HepG2 (cell line): ENCODE measurements around the gene C2. TPM values are rescaled to one million over a fixed set of nuclear protein-coding genes. Genes with fewer than 3 reads are reported as not detected.
A peak's percentile ranks its signal among the peaks of the same experiment; 100 is the strongest.

ENCODE experiments used
- ERF ChIP-seq: IDR thresholded peaks from 2 replicates; pipeline ENCODE4 v1.6.1; 2018; ENCODE audit warnings: missing biosample characterization, missing genetic modification reagents
- GLI4 ChIP-seq: sonication (generic); formaldehyde crosslinking; IDR thresholded peaks from 2 replicates; pipeline ENCODE4 v1.5.1; 2020; ENCODE audit warnings: missing genetic modification reagents, mild to moderate bottlenecking, moderate library complexity, borderline replicate concordance
- HHEX ChIP-seq: IDR thresholded peaks from 2 replicates; pipeline ENCODE4 v1.6.1; 2016; ENCODE audit warnings: control low read depth
- HNRNPH1 ChIP-seq: fragments of 200-400 bp; formaldehyde crosslinking; optimal IDR thresholded peaks from 2 replicates; pipeline ENCODE3; 2017; ENCODE audit warnings: mild to moderate bottlenecking, low read depth, low read length
- HNRNPK ChIP-seq: fragments of 200-400 bp; formaldehyde crosslinking; IDR thresholded peaks from 2 replicates; pipeline ENCODE4 v1.6.1; 2018; ENCODE audit warnings: low read length, low read depth, moderate library complexity, mild to moderate bottlenecking; ENCODE audit not compliant: poor library complexity, severe bottlenecking
- HOXA3 ChIP-seq: sonication (generic); formaldehyde crosslinking; IDR thresholded peaks from 2 replicates; pipeline ENCODE4 v1.5.0; 2020; ENCODE audit warnings: missing genetic modification reagents
- KDM3A ChIP-seq: IDR thresholded peaks from 2 replicates; pipeline ENCODE4 v1.6.1; 2018; ENCODE audit warnings: low read depth, missing compliant biosample characterization
- KLF12 ChIP-seq: sonication (generic); formaldehyde crosslinking; IDR thresholded peaks from 2 replicates; pipeline ENCODE4 v1.4.0; 2020; ENCODE audit warnings: missing genetic modification reagents, borderline replicate concordance
- MAFG ChIP-seq: sonication (generic); formaldehyde crosslinking; IDR thresholded peaks from 2 replicates; pipeline ENCODE4 v1.5.1; 2020; ENCODE audit warnings: mild to moderate bottlenecking, missing genetic modification reagents
- MAX ChIP-seq: IDR thresholded peaks from 2 replicates; pipeline ENCODE4 v1.6.1; 2012; ENCODE audit warnings: inconsistent platforms
- MLLT10 ChIP-seq: sonication (generic); formaldehyde crosslinking; IDR thresholded peaks from 2 replicates; pipeline ENCODE4 v1.4.0; 2020; ENCODE audit warnings: missing genetic modification reagents
- NCOA1 ChIP-seq: sonication (generic); formaldehyde crosslinking; IDR thresholded peaks from 2 replicates; pipeline ENCODE4 v1.9.0; 2021; ENCODE audit warnings: missing genetic modification reagents
- NR3C1 ChIP-seq: sonication (generic); formaldehyde crosslinking; IDR thresholded peaks from 2 replicates; pipeline ENCODE4 v1.4.0; 2020; ENCODE audit warnings: missing genetic modification reagents
- PAWR ChIP-seq: sonication (generic); formaldehyde crosslinking; IDR thresholded peaks from 2 replicates; pipeline ENCODE4 v1.4.0; 2020; ENCODE audit warnings: missing genetic modification reagents, mild to moderate bottlenecking, borderline replicate concordance
- POLR2G ChIP-seq: fragments of 200-400 bp; formaldehyde crosslinking; IDR thresholded peaks from 2 replicates; pipeline ENCODE4 v1.6.1; 2018; ENCODE audit warnings: mild to moderate bottlenecking, low read depth, low read length, moderate library complexity
- RELA ChIP-seq: sonication (generic); formaldehyde crosslinking; IDR thresholded peaks from 2 replicates; pipeline ENCODE4 v1.4.0; 2020; ENCODE audit warnings: missing genetic modification reagents
- SALL2 ChIP-seq: sonication (generic); formaldehyde crosslinking; IDR thresholded peaks from 2 replicates; pipeline ENCODE4 v1.8.1; 2023; ENCODE audit warnings: mild to moderate bottlenecking, missing genetic modification reagents, inconsistent platforms
- SKIL ChIP-seq: sonication (generic); formaldehyde crosslinking; IDR thresholded peaks from 2 replicates; pipeline ENCODE4 v1.8.0; 2022; ENCODE audit warnings: missing genetic modification reagents, mild to moderate bottlenecking, moderate library complexity, borderline replicate concordance
- SMAD9 ChIP-seq: sonication (generic); formaldehyde crosslinking; IDR thresholded peaks from 2 replicates; pipeline ENCODE4 v1.5.1; 2020; ENCODE audit warnings: mild to moderate bottlenecking, missing genetic modification reagents
- TIGD3 ChIP-seq: sonication (generic); formaldehyde crosslinking; IDR thresholded peaks from 2 replicates; pipeline ENCODE4 v1.5.1; 2020; ENCODE audit warnings: mild to moderate bottlenecking, missing genetic modification reagents, borderline replicate concordance
- ZFY ChIP-seq: sonication (generic); formaldehyde crosslinking; IDR thresholded peaks from 2 replicates; pipeline ENCODE4 v1.4.0; 2020; ENCODE audit warnings: missing genetic modification reagents
- ZNF232 ChIP-seq: sonication (generic); formaldehyde crosslinking; IDR thresholded peaks from 2 replicates; pipeline ENCODE4 v1.4.0; 2020; ENCODE audit warnings: missing genetic modification reagents, borderline replicate concordance
- ZNF44 ChIP-seq: sonication (generic); formaldehyde crosslinking; IDR thresholded peaks from 2 replicates; pipeline ENCODE4 v1.5.1; 2020; ENCODE audit warnings: mild to moderate bottlenecking, missing genetic modification reagents
- polyA plus RNA-seq, 8 experiments: library from polyadenylated mRNA; depleted of rRNA in 3 of 8; stranded (reverse) in 7 of 8; unstranded in 1 of 8; fragments of >200 nt; fragmentation: Illumina TruSeq in 4 of 8; extraction: Trizol in 4 of 8; gene quantifications; 2 replicates each; pipeline versions ENCODE4 v1.2.1 to v1.2.3, GENCODE V29; 2011 to 2016; ENCODE audit warnings: low read depth in 4 of 8, missing spikeins in 1 of 8, mixed read lengths in 1 of 8; ENCODE audit not compliant: insufficient read depth in 1 of 8
- total RNA-seq, 5 experiments: library from RNA; depleted of rRNA; stranded (reverse); fragments of >200 nt; fragmentation: Illumina TruSeq; extraction: Trizol; gene quantifications; 2 replicates each; pipeline ENCODE4 v1.2.3, GENCODE V29; 2016; ENCODE audit warnings: low read depth in 1 of 5
- TF ChIP-seq, protein P1 (sequence below): sonication (generic); formaldehyde crosslinking; IDR thresholded peaks from 2 replicates; pipeline ENCODE4 v1.5.0; 2020; ENCODE audit warnings: missing genetic modification reagents

The C2 gene
- total and polyA plus RNA-seq, 2 of the 13 experiments (the other 11 are each of a cell fraction or from before 2014, with no cell fraction given), result 165 to 307 TPM

GRCh38 chr6:31958741-31959739 lies 31.5 kb downstream of the C2 start, which contains the start of the genes NELFE and SKIC2 (continued):
- TF ChIP-seq MAX (peak; percentile 87; the same call in 1 of the 2 replicates), HNRNPH1 (no peak), SMAD9 (CRISPR knock-in tag) (0 out of 2 replicates have a peak, but pooled peaks have one; percentile 1), MLLT10 (CRISPR knock-in tag) (no peak), KDM3A (CRISPR knock-in tag) (peak; percentile 98), SKIL (CRISPR knock-in tag) (no peak), MAFG (CRISPR knock-in tag) (no peak), ZFY (peak; percentile 89), HOXA3 (peak; percentile 100), TIGD3 (CRISPR knock-in tag) (no peak), POLR2G (peak; percentile 85), GLI4 (CRISPR knock-in tag) (no peak), ERF (peak; percentile 96), NCOA1 (CRISPR knock-in tag) (no peak), HNRNPK (peak; percentile 97), KLF12 (CRISPR knock-in tag) (peak; percentile 95), PAWR (CRISPR knock-in tag) (no peak; the same call in 1 of the 2 replicates), RELA (CRISPR knock-in tag) (peak; percentile 96; the same call in 1 of the 2 replicates), SALL2 (CRISPR knock-in tag) (peak; percentile 96), ZNF44 (CRISPR knock-in tag) (peak; percentile 79; the same call in 1 of the 2 replicates), ZNF232 (CRISPR knock-in tag) (peak; percentile 94), NR3C1 (no peak), HHEX (no peak)
- TF ChIP-seq, protein P1, sequence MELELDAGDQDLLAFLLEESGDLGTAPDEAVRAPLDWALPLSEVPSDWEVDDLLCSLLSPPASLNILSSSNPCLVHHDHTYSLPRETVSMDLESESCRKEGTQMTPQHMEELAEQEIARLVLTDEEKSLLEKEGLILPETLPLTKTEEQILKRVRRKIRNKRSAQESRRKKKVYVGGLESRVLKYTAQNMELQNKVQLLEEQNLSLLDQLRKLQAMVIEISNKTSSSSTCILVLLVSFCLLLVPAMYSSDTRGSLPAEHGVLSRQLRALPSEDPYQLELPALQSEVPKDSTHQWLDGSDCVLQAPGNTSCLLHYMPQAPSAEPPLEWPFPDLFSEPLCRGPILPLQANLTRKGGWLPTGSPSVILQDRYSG, result peak; percentile 50; the same call in 1 of the 2 replicates
